Stimulated activated naive CD8-positive, alpha-beta T cell treated with anti-CD3 and anti-CD28 coated beads, Interleukin-15, amount 100 ng/mL, for 72 hours (primary cell): Measurements from ENCODE around the gene MACROD2.
A peak's percentile ranks its signal among the peaks of the same experiment; 100 is the strongest.
"Not testable (repeated sequence)": the region's sequence is repeated elsewhere in the genome, so short reads cannot be mapped to it uniquely, and the experiment has no call there.

Experiments used
- ATAC-seq: fragments of 150-1000 bp; cut with Tn5 transposase; 2 replicates; pipeline ENCODE4 v1.10.0; 2021; ENCODE audit warnings: mild to moderate bottlenecking, moderate library complexity
- DNase-seq, 2 donors: peaks; one replicate each; pipeline ENCODE4 v3.0.0; 2021 to 2022
- H3K27ac Mint-ChIP-seq, 2 donors: one replicate each; pipeline ENCODE4 v1.8.0; 2022; ENCODE audit warnings: mild to moderate bottlenecking in 2 of 2, mixed read lengths in 2 of 2, moderate library complexity in 2 of 2
- H3K27me3 Mint-ChIP-seq: one replicate; pipeline ENCODE4 v1.8.0; 2022; ENCODE audit warnings: mixed read lengths
- H3K4me1 Mint-ChIP-seq: one replicate; pipeline ENCODE4 v1.8.0; 2022; ENCODE audit warnings: mild to moderate bottlenecking, mixed read lengths
- H3K4me3 Mint-ChIP-seq, 2 donors: one replicate each; pipeline ENCODE4 v1.8.0; 2022; ENCODE audit warnings: mild to moderate bottlenecking in 2 of 2, mixed read lengths in 2 of 2, moderate library complexity in 1 of 2
- H3K9me3 Mint-ChIP-seq, 2 donors: one replicate each; pipeline ENCODE4 v1.8.0; 2022; ENCODE audit warnings: mixed read lengths in 2 of 2

MACROD2 gene

GRCh38 chr20:14197097-14197496, 201.8 kb downstream of the MACROD2 start:
- DNase-seq = no peak
- Mint-ChIP-seq H3K27me3 (no peaks in the 10 kb centered on the region), H3K27ac (no peak overlapping the region), H3K9me3 (peaks cover 0 to 7% of the 10 kb centered on the region in 2 donors), H3K4me3 (no peak overlapping the region), H3K4me1 (no peaks in the 10 kb centered on the region)
- no peak for ATAC-seq

- no peaks in the 10 kb centered on the region for H3K27me3 Mint-ChIP-seq
- H3K27ac Mint-ChIP-seq = no peak overlapping the region
- H3K4me3 Mint-ChIP-seq = no peak overlapping the region
- ATAC-seq (no peak), DNase-seq (no peak)
- no peaks in the 10 kb centered on the region for H3K4me1 Mint-ChIP-seq
- peaks cover 0 to 12% of the 10 kb centered on the region in 2 donors for H3K9me3 Mint-ChIP-seq
These were observed 203.1 kb downstream of the MACROD2 start for GRCh38 chr20:14198416-14198815.

- no peak for ATAC-seq
- H3K9me3 Mint-ChIP-seq = peaks cover 0 to 19% of the 10 kb centered on the region in 2 donors
These were observed 203.8 kb downstream of the MACROD2 start for GRCh38 chr20:14199111-14199510.

GRCh38 chr20:14203657-14204056, 208.3 kb downstream of the MACROD2 start:
- DNase-seq (no peak), ATAC-seq (no peak)
- Mint-ChIP-seq H3K4me1 (no peaks in the 10 kb centered on the region), H3K27me3 (no peaks in the 10 kb centered on the region), H3K9me3 (peaks cover 0 to 29% of the 10 kb centered on the region in 2 donors), H3K4me3 (no peak overlapping the region), H3K27ac (no peak overlapping the region)

More at GRCh38 chr20:14199111-14199510, 203.8 kb downstream of the MACROD2 start:
- Mint-ChIP-seq H3K4me3 (no peak overlapping the region), H3K27me3 (no peaks in the 10 kb centered on the region), H3K4me1 (no peaks in the 10 kb centered on the region), H3K27ac (no peak overlapping the region)
- DNase-seq = no peak

- no peak for ATAC-seq
- Mint-ChIP-seq H3K27me3 (no peaks in the 10 kb centered on the region), H3K4me3 (no peak overlapping the region), H3K9me3 (peaks cover 0 to 26% of the 10 kb centered on the region in 2 donors), H3K4me1 (no peaks in the 10 kb centered on the region), H3K27ac (no peak overlapping the region)
- no peak for DNase-seq
These were observed 212.3 kb downstream of the MACROD2 start for GRCh38 chr20:14207591-14207990.

- Mint-ChIP-seq H3K27me3 (no peaks in the 10 kb centered on the region), H3K27ac (no peak overlapping the region), H3K4me3 (no peak overlapping the region), H3K9me3 (peaks cover 0 to 15% of the 10 kb centered on the region in 2 donors), H3K4me1 (no peaks in the 10 kb centered on the region)
- no peak for ATAC-seq
- no peak for DNase-seq
These were observed 213.6 kb downstream of the MACROD2 start for GRCh38 chr20:14208956-14209355.

- no peaks in the 10 kb centered on the region for H3K4me1 Mint-ChIP-seq
- H3K27ac Mint-ChIP-seq = no peak overlapping the region
- DNase-seq (no peak), ATAC-seq (no peak)
- H3K27me3 Mint-ChIP-seq = no peaks in the 10 kb centered on the region
- peaks cover 0 to 13% of the 10 kb centered on the region in 2 donors for H3K9me3 Mint-ChIP-seq
- H3K4me3 Mint-ChIP-seq = no peak overlapping the region
These were observed 214.8 kb downstream of the MACROD2 start for GRCh38 chr20:14210146-14210545.

GRCh38 chr20:14214046-14214445, 218.7 kb downstream of the MACROD2 start:
- no peak overlapping the region for H3K4me3 Mint-ChIP-seq
- peaks cover 18 to 19% of the 10 kb centered on the region in 2 donors for H3K9me3 Mint-ChIP-seq
- ATAC-seq (no peak), DNase-seq (no peak)
- H3K4me1 Mint-ChIP-seq = no peaks in the 10 kb centered on the region
- H3K27me3 Mint-ChIP-seq = no peaks in the 10 kb centered on the region
- H3K27ac Mint-ChIP-seq = no peak overlapping the region

- peaks cover 18 to 25% of the 10 kb centered on the region in 2 donors for H3K9me3 Mint-ChIP-seq
- H3K27ac Mint-ChIP-seq, DNase-seq: not testable (repeated sequence)
These were observed 220.6 kb downstream of the MACROD2 start for GRCh38 chr20:14215880-14216279.

GRCh38 chr20:14219801-14220461, 224.6 kb downstream of the MACROD2 start:
- H3K4me1 Mint-ChIP-seq = no peaks in the 10 kb centered on the region
- ATAC-seq = no peak
- no peak overlapping the region for H3K27ac Mint-ChIP-seq
- H3K4me3 Mint-ChIP-seq = no peak overlapping the region
- no peak for DNase-seq
- H3K9me3 Mint-ChIP-seq = peaks cover 18 to 25% of the 10 kb centered on the region in 2 donors
- no peaks in the 10 kb centered on the region for H3K27me3 Mint-ChIP-seq

More at GRCh38 chr20:14215880-14216279, 220.6 kb downstream of the MACROD2 start:
- H3K27me3 Mint-ChIP-seq, H3K4me1 Mint-ChIP-seq, ATAC-seq, H3K4me3 Mint-ChIP-seq: not testable (repeated sequence)

GRCh38 chr20:14220986-14221385, 225.7 kb downstream of the MACROD2 start:
- DNase-seq = no peak
- H3K27me3 Mint-ChIP-seq = no peaks in the 10 kb centered on the region
- H3K4me3 Mint-ChIP-seq = no peak overlapping the region

GRCh38 chr20:14223806-14224205, 228.5 kb downstream of the MACROD2 start:
- ATAC-seq (no peak), DNase-seq (no peak)

More at GRCh38 chr20:14220986-14221385, 225.7 kb downstream of the MACROD2 start:
- Mint-ChIP-seq H3K9me3 (peaks cover 12 to 25% of the 10 kb centered on the region in 2 donors), H3K27ac (no peak overlapping the region), H3K4me1 (no peaks in the 10 kb centered on the region)
- no peak for ATAC-seq

GRCh38 chr20:14226051-14227049, 231.0 kb downstream of the MACROD2 start:
- H3K27me3 Mint-ChIP-seq, H3K27ac Mint-ChIP-seq, ATAC-seq, DNase-seq, H3K4me3 Mint-ChIP-seq, H3K9me3 Mint-ChIP-seq, H3K4me1 Mint-ChIP-seq: not testable (repeated sequence)

More at GRCh38 chr20:14223806-14224205, 228.5 kb downstream of the MACROD2 start:
- no peak overlapping the region for H3K4me3 Mint-ChIP-seq
- no peaks in the 10 kb centered on the region for H3K27me3 Mint-ChIP-seq
- peak overlapping the region in 1 of 2 donors; percentile 50 for H3K27ac Mint-ChIP-seq
- H3K4me1 Mint-ChIP-seq = no peaks in the 10 kb centered on the region
- peaks cover 0 to 9% of the 10 kb centered on the region in 2 donors for H3K9me3 Mint-ChIP-seq

- Mint-ChIP-seq H3K27ac (no peak overlapping the region), H3K4me3 (no peak overlapping the region), H3K27me3 (no peaks in the 10 kb centered on the region), H3K4me1 (no peaks in the 10 kb centered on the region), H3K9me3 (peaks cover 5 to 18% of the 10 kb centered on the region in 2 donors)
- ATAC-seq = no peak
- no peak for DNase-seq
These were observed 237.3 kb downstream of the MACROD2 start for GRCh38 chr20:14232650-14233049.

GRCh38 chr20:14234666-14235295, 239.5 kb downstream of the MACROD2 start:
- ATAC-seq = no peak
- Mint-ChIP-seq H3K4me3 (no peak overlapping the region), H3K9me3 (peaks cover 5 to 18% of the 10 kb centered on the region in 2 donors), H3K27ac (no peak overlapping the region), H3K27me3 (no peaks in the 10 kb centered on the region), H3K4me1 (no peaks in the 10 kb centered on the region)
- no peak for DNase-seq
